PC-9 (cell line): ENCODE data around the gene CCNJ. TPM values are rescaled to one million over a fixed set of nuclear protein-coding genes. Genes with fewer than 3 reads are reported as not detected.

Source experiments
- BruUV-seq: library from RNA; stranded (reverse); fragments of 400-500 nt; replicated peaks from 2 replicates; lab custom pipeline; 2021; lab: Mats Ljungman, UMichigan
- CTCF ChIA-PET: fragments of 300-600 bp; sonication (Branson Sonifier 250); formaldehyde crosslinking; loops from one replicate; lab custom pipeline; 2022; ENCODE audit warnings: antibody characterized with exemption; lab: Charles Lee
- POLR2A ChIA-PET: fragments of 300-600 bp; sonication (Branson Sonifier 250); formaldehyde crosslinking; loops from one replicate; lab custom pipeline; 2022; ENCODE audit warnings: antibody characterized with exemption; ENCODE audit not compliant: unreplicated experiment; lab: Charles Lee
- DNase-seq, 2 experiments: peaks; one replicate each; pipeline versions ENCODE4 v3.0.0 to v3.0.0-alpha.2; 2015 to 2022; ENCODE audit warnings: mixed read lengths in 1 of 2
- H2AFZ ChIP-seq: fragments of 200-600 bp; sonication (generic); 2 replicates; pipeline ENCODE4 v1.8.1; 2017; ENCODE audit warnings: antibody characterized with exemption
- H3F3A ChIP-seq: fragments of 200-600 bp; sonication (generic); 2 replicates; pipeline ENCODE4 v1.8.1; 2017; ENCODE audit warnings: antibody characterized with exemption, mild to moderate bottlenecking, low read depth; ENCODE audit not compliant: insufficient read depth
- H3K27ac ChIP-seq: fragments of 200-600 bp; sonication (generic); 2 replicates; pipeline ENCODE4 v1.6.1; 2016; ENCODE audit warnings: mixed run types
- H3K27me3 ChIP-seq: fragments of 200-600 bp; sonication (generic); 2 replicates; pipeline ENCODE4 v1.6.1; 2016; ENCODE audit warnings: low read depth, mixed run types; ENCODE audit not compliant: insufficient read depth
- H3K36me3 ChIP-seq: fragments of 200-600 bp; sonication (generic); 2 replicates; pipeline ENCODE4 v1.6.1; 2016; ENCODE audit warnings: low read depth, mixed run types
- H3K4me1 ChIP-seq: fragments of 200-600 bp; sonication (generic); replicated peaks from 2 replicates; pipeline ENCODE4 v1.6.1; 2016; ENCODE audit warnings: mixed run types; ENCODE audit not compliant: insufficient read depth
- H3K4me2 ChIP-seq: fragments of 200-600 bp; sonication (generic); 2 replicates; pipeline ENCODE4 v1.6.1; 2017; ENCODE audit warnings: mixed run types
- H3K4me3 ChIP-seq: fragments of 200-600 bp; sonication (generic); 2 replicates; pipeline ENCODE4 v1.6.1; 2016; ENCODE audit warnings: mixed run types
- H3K79me2 ChIP-seq: fragments of 200-600 bp; sonication (generic); 2 replicates; pipeline ENCODE4 v1.6.1; 2017; ENCODE audit warnings: low read depth, mixed run types
- H3K9me2 ChIP-seq: fragments of 200-600 bp; sonication (generic); 2 replicates; pipeline ENCODE4 v1.8.1; 2017; ENCODE audit warnings: mild to moderate bottlenecking; ENCODE audit not compliant: insufficient read depth
- H3K9me3 ChIP-seq: fragments of 200-600 bp; sonication (generic); 2 replicates; pipeline ENCODE4 v1.8.1; 2016; ENCODE audit warnings: low read depth; ENCODE audit not compliant: insufficient read depth
- H4K20me1 ChIP-seq: fragments of 200-600 bp; sonication (generic); 2 replicates; pipeline ENCODE4 v1.8.1; 2017; ENCODE audit not compliant: insufficient read depth
- CTCF ChIP-seq: fragments of 200-600 bp; sonication (generic); conservative IDR thresholded peaks from 2 replicates; pipeline ENCODE4 v1.6.1; 2017; ENCODE audit warnings: mixed run types, antibody characterized with exemption, mild to moderate bottlenecking, moderate library complexity
- EZH2 ChIP-seq: fragments of 200-600 bp; sonication (generic); IDR thresholded peaks from 2 replicates; pipeline ENCODE4 v1.8.0; 2017; ENCODE audit warnings: antibody characterized with exemption, low read depth
- intact Hi-C: fragments of 100-400 bp; cut with micrococcal nuclease; formaldehyde crosslinking; loops from one replicate; pipeline ENCODE4 v1.10.0; 2022; ENCODE audit not compliant: unreplicated experiment
- total RNA-seq: library from RNA; stranded (reverse); gene quantifications from 2 replicates; pipeline ENCODE4 v1.2.3, GENCODE V29; 2021

Gene CCNJ
- total RNA-seq, 1 experiment from 2014 or later: 2.5 TPM

- POLR2A ChIA-PET: no interaction called here
- peaks cover 15% of the 10 kb centered on the region; the same call in 1 of the 2 replicates for H3K4me1 ChIP-seq
- no peak overlapping the region for H3K4me2 ChIP-seq
- H3F3A ChIP-seq: no peaks in the 10 kb centered on the region
- CTCF ChIA-PET: no interaction called here
- H3K9me2 ChIP-seq: no peaks in the 10 kb centered on the region
- H3K36me3 ChIP-seq: no peaks in the 10 kb centered on the region
- no peaks in the 10 kb centered on the region for H3K27me3 ChIP-seq
- H2AFZ ChIP-seq: no peak overlapping the region
- no peaks in the 10 kb centered on the region; the same call in 1 of the 2 replicates for H3K9me3 ChIP-seq
- no TSS peak for BruUV-seq
- no peak overlapping the region for H3K27ac ChIP-seq
- no peak overlapping the region for H3K4me3 ChIP-seq
- H3K79me2 ChIP-seq: peaks cover 22% of the 10 kb centered on the region
- no peaks in the 10 kb centered on the region for H4K20me1 ChIP-seq
- intact Hi-C loops: loop anchor here (5.0 kb wide), 1 partner anchor 349 kb away; the partner anchor contains the start of gene TCTN3
- no peak for TF ChIP-seq CTCF
- no peak for TF ChIP-seq EZH2
- DNase-seq: no peak
These were observed 2.2 kb upstream of the CCNJ start for GRCh38 chr10:96041146-96041545.

GRCh38 chr10:96043893-96044715, 721 bp downstream of the CCNJ start:
- Histone ChIP-seq H3K4me1 (peaks cover 15% of the 10 kb centered on the region; the same call in 1 of the 2 replicates), H3F3A (no peaks in the 10 kb centered on the region), H3K36me3 (no peaks in the 10 kb centered on the region), H3K4me3 (peak overlapping the region; percentile 75), H3K9me3 (no peaks in the 10 kb centered on the region; the same call in 1 of the 2 replicates), H3K27ac (peak overlapping the region; percentile 37; the same call in 1 of the 2 replicates), H3K4me2 (peak overlapping the region; percentile 82), H3K79me2 (peaks cover 35% of the 10 kb centered on the region), H3K27me3 (no peaks in the 10 kb centered on the region), H3K9me2 (no peaks in the 10 kb centered on the region), H2AFZ (peak overlapping the region; percentile 89), H4K20me1 (no peaks in the 10 kb centered on the region)
- BruUV-seq: no TSS peak
- POLR2A ChIA-PET: no interaction called here
- intact Hi-C loops: loop anchor here (2.0 to 5.0 kb wide), 2 partner anchors 87 to 352 kb away; partner anchors contain the start of genes TCTN3 and ZNF518A
- CTCF ChIA-PET: no interaction called here
- no peak for TF ChIP-seq CTCF
- no peak for TF ChIP-seq EZH2
- peak in 1 of 2 experiments; percentile 29 for DNase-seq

GRCh38 chr10:96044736-96045135, 1.4 kb downstream of the CCNJ start:
- no peak for TF ChIP-seq CTCF
- no peak for TF ChIP-seq EZH2
- Histone ChIP-seq H3K9me2 (no peaks in the 10 kb centered on the region), H4K20me1 (no peaks in the 10 kb centered on the region), H3K4me2 (peak overlapping the region; percentile 82), H3K4me1 (peaks cover 15% of the 10 kb centered on the region; the same call in 1 of the 2 replicates), H3K4me3 (peak overlapping the region; percentile 75), H3F3A (no peaks in the 10 kb centered on the region), H2AFZ (peak overlapping the region; percentile 89), H3K79me2 (peaks cover 35% of the 10 kb centered on the region), H3K36me3 (no peaks in the 10 kb centered on the region), H3K27ac (no peak overlapping the region), H3K9me3 (no peaks in the 10 kb centered on the region; the same call in 1 of the 2 replicates), H3K27me3 (no peaks in the 10 kb centered on the region)
- ChIA-PET CTCF (no interaction called here), POLR2A (no interaction called here)
- BruUV-seq: TSS peak; percentile 36
- DNase-seq: peak in 1 of 2 experiments; percentile 40
- intact Hi-C loops: loop anchor here (5.0 kb wide), 1 partner anchor 352 kb away; the partner anchor contains the start of gene TCTN3
